HepG2 (cell line): ENCODE data around the gene TRIM9. TPM values are rescaled to one million over a fixed set of nuclear protein-coding genes. Genes with fewer than 3 reads are reported as not detected.

Source experiments
- ARID5B ChIP-seq: IDR thresholded peaks from 2 replicates; pipeline ENCODE4 v1.4.0; 2020; ENCODE audit warnings: mild to moderate bottlenecking, missing genetic modification reagents
- ASH2L ChIP-seq: fragments of 300-600, 200-600 bp; sonication (generic); IDR thresholded peaks from 2 replicates; pipeline ENCODE4 v1.7.0; 2017; ENCODE audit warnings: low read depth, mild to moderate bottlenecking, moderate library complexity, mixed read lengths, low read length; ENCODE audit not compliant: insufficient read length
- DPF2 ChIP-seq: sonication (generic); formaldehyde crosslinking; IDR thresholded peaks from 2 replicates; pipeline ENCODE4 v1.4.0; 2020; ENCODE audit warnings: mild to moderate bottlenecking, low read depth, missing genetic modification reagents, borderline replicate concordance
- EP300 ChIP-seq, 3 experiments: sonication (generic) in 1 of 3; formaldehyde crosslinking in 1 of 3; IDR thresholded peaks; 2 replicates each; pipeline versions ENCODE4 v1.5.1 to v1.6.1; 2011 to 2020; ENCODE audit warnings: low read depth in 2 of 3, low read length in 2 of 3, borderline replicate concordance in 1 of 3, improper control_type of control experiment in 1 of 3, mild to moderate bottlenecking in 1 of 3, missing genetic modification reagents in 1 of 3, moderate library complexity in 1 of 3
- FOXA1 ChIP-seq, 2 experiments: fragments of 450-650 bp in 1 of 2; sonication (generic) in 1 of 2; formaldehyde crosslinking in 1 of 2; IDR thresholded peaks; 2 replicates each; pipeline versions ENCODE4 v1.4.0 to v1.6.1; 2016 to 2020; ENCODE audit warnings: missing genetic modification reagents in 1 of 2
- NCOR1 ChIP-seq: fragments of 200-600 bp; sonication (generic); IDR thresholded peaks from 2 replicates; pipeline ENCODE4 v1.7.0; 2017; ENCODE audit warnings: antibody characterized with exemption, low read length, borderline replicate concordance
- NR2F2 ChIP-seq: IDR thresholded peaks from 2 replicates; pipeline ENCODE4 v1.6.1; 2012; ENCODE audit warnings: low read depth, inconsistent platforms, borderline replicate concordance
- PITX1 ChIP-seq: sonication (generic); formaldehyde crosslinking; IDR thresholded peaks from 2 replicates; pipeline ENCODE4 v1.5.1; 2020; ENCODE audit warnings: mild to moderate bottlenecking, missing genetic modification reagents
- POLR2G ChIP-seq: fragments of 200-400 bp; formaldehyde crosslinking; IDR thresholded peaks from 2 replicates; pipeline ENCODE4 v1.6.1; 2018; ENCODE audit warnings: mild to moderate bottlenecking, low read depth, low read length, moderate library complexity
- PPARG ChIP-seq: conservative IDR thresholded peaks from 2 replicates; pipeline ENCODE4 v1.6.1; 2016; ENCODE audit warnings: missing biosample characterization, missing genetic modification reagents
- RBM22 ChIP-seq: fragments of 200-400 bp; formaldehyde crosslinking; optimal IDR thresholded peaks from 2 replicates; pipeline ENCODE3; 2017; ENCODE audit warnings: mild to moderate bottlenecking, low read length, moderate library complexity
- ZBTB4 ChIP-seq: sonication (generic); formaldehyde crosslinking; IDR thresholded peaks from 2 replicates; pipeline ENCODE4 v1.4.0; 2020; ENCODE audit warnings: missing genetic modification reagents, mild to moderate bottlenecking, borderline replicate concordance
- ZMYM4 ChIP-seq: sonication (generic); formaldehyde crosslinking; IDR thresholded peaks from 2 replicates; pipeline ENCODE4 v1.8.1; 2023; ENCODE audit warnings: mild to moderate bottlenecking, missing genetic modification reagents
- ZNF44 ChIP-seq: sonication (generic); formaldehyde crosslinking; IDR thresholded peaks from 2 replicates; pipeline ENCODE4 v1.5.1; 2020; ENCODE audit warnings: mild to moderate bottlenecking, missing genetic modification reagents
- ZNF580 ChIP-seq: IDR thresholded peaks from 2 replicates; pipeline ENCODE4 v1.6.1; 2016; ENCODE audit warnings: low read depth, borderline replicate concordance
- ZNF784 ChIP-seq: sonication (generic); formaldehyde crosslinking; IDR thresholded peaks from 2 replicates; pipeline ENCODE4 v1.5.1; 2020; ENCODE audit warnings: missing genetic modification reagents, mild to moderate bottlenecking, borderline replicate concordance
- polyA plus RNA-seq, 8 experiments: library from polyadenylated mRNA; depleted of rRNA in 3 of 8; stranded (reverse) in 7 of 8; unstranded in 1 of 8; fragments of >200 nt; fragmentation: Illumina TruSeq in 4 of 8; extraction: Trizol in 4 of 8; gene quantifications; 2 replicates each; pipeline versions ENCODE4 v1.2.1 to v1.2.3, GENCODE V29; 2011 to 2016; ENCODE audit warnings: low read depth in 4 of 8, missing spikeins in 1 of 8, mixed read lengths in 1 of 8; ENCODE audit not compliant: insufficient read depth in 1 of 8
- total RNA-seq, 5 experiments: library from RNA; depleted of rRNA; stranded (reverse); fragments of >200 nt; fragmentation: Illumina TruSeq; extraction: Trizol; gene quantifications; 2 replicates each; pipeline ENCODE4 v1.2.3, GENCODE V29; 2016; ENCODE audit warnings: low read depth in 1 of 5
- TF ChIP-seq, protein P1 (sequence below): sonication (generic); formaldehyde crosslinking; IDR thresholded peaks from 2 replicates; pipeline ENCODE4 v1.4.0; 2020; ENCODE audit warnings: missing genetic modification reagents, borderline replicate concordance

The TRIM9 gene
- total and polyA plus RNA-seq, 2 of the 13 experiments (the other 11 are each of a cell fraction or from before 2014, with no cell fraction given) = 0.04 to 0.07 TPM

DNA sequence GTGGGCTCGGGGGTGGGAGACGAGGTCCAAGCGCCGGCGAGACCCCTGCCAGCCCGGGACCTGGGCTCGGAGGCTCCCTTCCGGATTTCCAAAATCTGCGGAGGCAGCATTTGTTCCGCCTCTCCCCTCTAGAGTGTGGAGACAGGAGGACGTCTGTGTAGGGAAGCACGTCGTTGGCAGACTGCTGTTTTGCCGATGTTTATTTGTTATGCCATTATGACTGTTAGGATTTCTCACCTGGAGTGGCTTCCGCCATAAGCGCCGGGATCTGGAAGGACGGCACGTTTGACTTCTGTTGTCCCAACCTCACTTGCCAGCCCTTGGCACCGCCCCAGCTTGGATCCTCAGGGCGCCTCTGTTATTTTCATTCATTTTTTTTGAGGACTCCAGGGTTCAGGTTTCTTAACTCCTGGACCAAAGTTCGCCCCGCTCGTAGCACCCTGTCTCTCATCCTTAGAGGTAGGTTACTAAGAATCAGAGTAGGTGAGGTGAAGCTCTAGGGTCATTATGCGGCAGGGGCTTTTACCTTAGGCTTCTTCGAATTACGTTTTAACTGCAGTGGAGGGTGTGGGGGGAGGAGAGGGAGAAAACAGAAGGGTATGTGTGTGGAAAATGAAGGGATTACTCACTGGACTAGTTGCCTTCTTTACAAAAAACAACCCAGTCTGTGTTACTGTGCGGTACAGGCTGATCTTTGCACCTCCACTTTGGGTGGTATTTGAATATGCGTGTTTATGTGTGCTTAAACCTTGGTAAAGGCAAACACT is 150.1 kb downstream of the TRIM9 start (continued):
- peak; percentile 66; the same call in 1 of the 2 replicates for TF ChIP-seq ARID5B (CRISPR knock-in tag)
- 0 out of 2 replicates have a peak, but pooled peaks have one; percentile 64 for TF ChIP-seq ZNF784 (CRISPR knock-in tag)
- TF ChIP-seq ASH2L = peak; percentile 67
- TF ChIP-seq, protein P1, sequence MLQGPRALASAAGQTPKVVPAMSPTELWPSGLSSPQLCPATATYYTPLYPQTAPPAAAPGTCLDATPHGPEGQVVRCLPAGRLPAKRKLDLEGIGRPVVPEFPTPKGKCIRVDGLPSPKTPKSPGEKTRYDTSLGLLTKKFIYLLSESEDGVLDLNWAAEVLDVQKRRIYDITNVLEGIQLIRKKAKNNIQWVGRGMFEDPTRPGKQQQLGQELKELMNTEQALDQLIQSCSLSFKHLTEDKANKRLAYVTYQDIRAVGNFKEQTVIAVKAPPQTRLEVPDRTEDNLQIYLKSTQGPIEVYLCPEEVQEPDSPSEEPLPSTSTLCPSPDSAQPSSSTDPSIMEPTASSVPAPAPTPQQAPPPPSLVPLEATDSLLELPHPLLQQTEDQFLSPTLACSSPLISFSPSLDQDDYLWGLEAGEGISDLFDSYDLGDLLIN = no peak
- peak; percentile 86 for TF ChIP-seq NCOR1
- TF ChIP-seq ZMYM4 (CRISPR knock-in tag) = no peak; the same call in 1 of the 2 replicates
- TF ChIP-seq ZNF580 (CRISPR knock-in tag) = peak; percentile 7; the same call in 1 of the 2 replicates
- peak; percentile 76 for TF ChIP-seq POLR2G
- peak; percentile 46; the same call in 1 of the 2 replicates for TF ChIP-seq PPARG (CRISPR knock-in tag)
- no peak for TF ChIP-seq FOXA1 (IDR thresholded peaks at IDR 0.05)
- peak; percentile 43; the same call in 1 of the 2 replicates for TF ChIP-seq FOXA1 (CRISPR knock-in tag; IDR thresholded peaks at IDR 0.05)
- peak; percentile 50; the same call in 1 of the 2 replicates for TF ChIP-seq DPF2 (CRISPR knock-in tag)
- TF ChIP-seq EP300 (IDR thresholded peaks at IDR 0.05; ENCODE audit: low read depth in 2 of 2, low read length in 2 of 2) = peak in 1 of 2 experiments; percentile 59; a peak in 1 of 4 replicates
- TF ChIP-seq EP300 (CRISPR knock-in tag; IDR thresholded peaks at IDR 0.05; ENCODE audit: borderline replicate concordance) = 0 out of 2 replicates have a peak, but pooled peaks have one; percentile 46
- TF ChIP-seq RBM22 = peak; percentile 14
- TF ChIP-seq ZBTB4 (CRISPR knock-in tag) = no peak
- TF ChIP-seq NR2F2 = peak; percentile 36; the same call in 1 of the 2 replicates
- peak; percentile 46; the same call in 1 of the 2 replicates for TF ChIP-seq ZNF44 (CRISPR knock-in tag)
- TF ChIP-seq PITX1 = peak; percentile 71
